Activated effector memory CD4-positive, alpha-beta T cell treated with Interleukin-2 at 50 U/mL for 16 hours (primary cell): ENCODE results near the gene ZNF32.
"Not testable (repeated sequence)": the region's sequence is repeated elsewhere in the genome, so short reads cannot be mapped to it uniquely, and the experiment has no call there.

ENCODE experiments used
- DNase-seq: peaks from one replicate; pipeline ENCODE4 v3.0.0-alpha.2; 2020

ZNF32 gene

DNA sequence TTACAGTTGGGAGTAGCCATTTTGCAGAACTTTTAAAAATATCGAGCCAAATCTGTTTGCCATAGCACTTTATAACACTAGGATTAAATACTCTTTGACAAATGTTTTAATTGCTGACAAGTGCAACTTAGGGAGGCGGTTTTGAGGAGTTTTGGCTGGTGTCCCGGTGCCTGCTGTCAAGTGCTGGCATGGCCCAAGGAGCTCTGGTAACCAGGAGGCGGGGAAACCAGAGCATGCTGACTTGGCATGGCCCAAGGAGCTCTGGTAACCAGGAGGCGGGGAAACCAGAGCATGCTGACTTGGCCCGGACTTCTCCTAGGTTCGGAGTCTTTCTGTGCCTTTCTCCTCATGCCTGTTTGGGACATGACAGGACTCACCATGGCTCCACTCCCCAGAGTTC lies 30.8 kb upstream of the ZNF32 start:
- no peak for DNase-seq

DNA sequence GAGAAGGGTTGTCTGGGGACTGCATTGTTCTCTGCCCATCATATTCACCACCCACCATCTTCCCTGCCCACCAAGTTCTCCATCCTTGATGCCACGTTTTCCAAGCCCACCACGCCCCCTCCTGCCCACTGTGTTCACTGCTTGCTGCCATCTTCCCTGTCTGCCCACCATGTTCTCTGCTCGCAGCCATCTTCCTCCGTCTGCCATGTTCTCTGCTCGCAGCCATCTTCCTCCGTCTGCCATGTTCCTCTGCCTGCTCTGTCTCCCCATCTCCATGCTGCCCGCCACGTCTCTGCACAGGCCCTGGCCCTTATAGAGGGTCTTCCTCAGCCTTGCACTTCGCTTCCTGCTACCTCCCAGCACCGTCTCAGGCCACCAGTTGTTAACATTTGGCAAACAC lies 30.0 kb upstream of the ZNF32 start:
- no peak for DNase-seq

- DNase-seq, result no peak
These were observed 28.2 kb upstream of the ZNF32 start for GRCh38 chr10:43676901-43677300.

DNA sequence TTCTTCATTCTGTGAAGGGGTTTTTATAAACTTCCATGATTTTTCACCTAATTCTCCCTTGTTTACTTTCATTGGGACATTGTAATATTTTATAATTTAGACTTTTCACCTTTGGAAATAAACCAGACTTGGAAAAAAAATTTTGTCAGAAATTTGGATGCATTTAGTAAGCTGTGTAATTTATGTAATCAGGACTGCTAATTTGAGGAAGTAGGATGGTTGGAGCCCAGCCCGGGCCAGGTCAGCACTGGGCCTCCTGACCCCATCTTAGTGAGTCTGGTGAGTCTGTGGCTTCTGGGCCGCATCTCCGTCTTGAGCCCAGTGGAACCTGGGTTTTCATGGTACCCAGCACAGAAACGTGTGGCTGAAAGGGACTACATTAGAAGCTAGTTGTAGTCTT lies 27.6 kb upstream of the ZNF32 start:
- DNase-seq, result no peak

- no peak for DNase-seq
These were observed 26.0 kb upstream of the ZNF32 start for GRCh38 chr10:43674553-43675210.

GRCh38 chr10:43673471-43673870 lies 24.8 kb upstream of the ZNF32 start:
- no peak for DNase-seq

DNA sequence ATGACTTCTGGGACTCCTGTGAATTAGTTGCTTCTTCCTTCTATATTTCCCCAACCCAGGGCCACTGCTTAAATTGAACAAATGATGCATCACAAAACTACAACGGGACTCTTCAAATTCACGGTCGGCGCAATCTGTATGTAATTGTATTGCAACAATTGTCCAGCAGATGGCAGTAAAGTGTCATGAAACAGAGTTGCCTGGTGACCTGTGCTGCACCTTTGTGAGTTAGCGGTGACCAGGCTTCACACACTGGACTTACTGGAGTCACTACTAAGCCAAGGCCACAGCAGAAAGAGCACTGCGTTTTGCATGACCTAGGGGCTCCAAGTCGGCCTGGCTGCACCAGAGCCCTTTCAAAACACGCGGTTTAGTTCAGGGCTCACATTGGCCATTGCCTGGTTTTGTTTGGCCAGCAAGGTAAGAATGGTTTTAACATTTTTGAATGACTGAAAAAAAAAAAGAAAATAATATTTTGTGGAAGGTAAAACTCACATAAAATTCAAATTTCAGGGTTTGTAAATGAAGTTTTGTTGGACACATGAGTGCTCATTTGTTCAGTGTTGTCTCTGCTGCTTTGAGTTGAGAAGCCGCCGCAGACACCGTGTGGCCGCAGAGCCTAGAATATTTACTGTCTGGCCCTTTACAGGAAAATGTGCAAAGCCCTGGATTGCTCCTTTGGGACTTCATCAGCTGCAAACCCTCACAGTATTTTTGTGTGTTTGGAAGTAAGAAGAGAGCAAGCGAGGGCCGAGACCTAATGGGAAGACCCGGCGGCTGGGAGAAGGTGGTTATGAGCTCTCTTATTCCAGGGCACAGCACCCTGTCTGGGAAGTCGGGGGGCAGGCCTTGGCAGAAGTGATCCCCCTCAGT lies 23.2 kb upstream of the ZNF32 start:
- peak; percentile 16 for DNase-seq

DNA sequence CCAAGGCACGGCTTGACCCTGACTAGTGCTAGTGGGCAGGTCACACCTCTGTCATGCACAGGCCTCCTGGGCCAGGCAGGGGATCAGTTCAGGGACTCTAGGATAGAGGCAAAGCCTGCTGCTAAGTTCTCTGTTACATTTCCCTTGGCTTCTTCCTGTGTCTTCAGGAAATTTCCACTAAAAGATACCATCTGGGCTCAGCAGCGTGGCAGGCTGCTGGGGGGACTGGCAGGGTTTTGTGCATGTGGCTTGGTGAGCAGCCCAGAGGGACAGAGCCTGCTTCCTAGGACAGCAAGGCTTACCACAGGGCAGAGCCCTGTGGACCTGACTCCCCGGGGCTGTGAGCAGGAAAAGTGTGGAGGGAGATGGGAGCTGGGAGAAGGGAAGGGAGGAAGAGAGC lies 20.7 kb upstream of the ZNF32 start:
- no peak for DNase-seq

- DNase-seq, result no peak
These were observed 19.2 kb upstream of the ZNF32 start for GRCh38 chr10:43667761-43668386.

GRCh38 chr10:43667317-43667731 lies 18.6 kb upstream of the ZNF32 start:
- no peak for DNase-seq

GRCh38 chr10:43666552-43666951 lies 17.9 kb upstream of the ZNF32 start:
- DNase-seq, result no peak

DNA sequence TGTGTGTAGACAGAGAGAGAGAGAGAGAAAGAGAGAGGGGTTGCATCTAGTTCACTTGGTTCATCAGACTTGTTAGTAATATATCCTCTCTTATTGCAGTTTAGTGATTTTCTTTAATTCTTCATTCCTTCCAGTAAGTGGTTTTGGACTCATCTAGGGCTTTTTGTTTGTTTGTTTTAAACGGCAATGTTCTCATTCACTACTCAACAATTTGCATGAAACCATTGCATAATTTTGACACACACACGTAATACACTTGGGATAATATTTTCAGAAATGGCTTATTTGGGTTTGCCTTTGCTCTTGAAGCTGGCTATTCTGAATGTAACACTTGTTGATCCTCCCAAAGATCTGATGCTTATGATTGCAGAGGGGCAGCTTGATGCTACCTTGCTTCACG lies 16.4 kb upstream of the ZNF32 start:
- no peak for DNase-seq

DNA sequence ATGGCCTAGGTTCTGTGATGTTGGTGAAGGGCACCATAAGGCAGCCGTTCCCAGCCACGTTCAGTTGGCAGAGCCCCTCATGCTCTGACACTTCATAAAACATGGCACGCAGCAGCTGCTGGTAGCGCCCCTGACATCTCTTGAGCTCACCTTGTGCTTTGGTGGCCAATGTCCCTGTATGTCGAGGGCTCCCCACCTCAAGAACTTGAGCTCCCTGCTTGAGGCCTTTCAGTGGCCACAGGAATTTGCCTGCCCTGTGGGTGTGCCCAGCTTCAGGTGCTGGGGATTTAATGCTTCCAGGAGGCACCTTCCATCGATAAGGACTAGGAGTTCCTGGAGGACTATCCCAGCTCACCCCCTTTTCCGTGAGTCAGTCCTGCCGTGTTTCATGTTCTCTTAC lies 9.5 kb upstream of the ZNF32 start:
- no peak for DNase-seq

DNA sequence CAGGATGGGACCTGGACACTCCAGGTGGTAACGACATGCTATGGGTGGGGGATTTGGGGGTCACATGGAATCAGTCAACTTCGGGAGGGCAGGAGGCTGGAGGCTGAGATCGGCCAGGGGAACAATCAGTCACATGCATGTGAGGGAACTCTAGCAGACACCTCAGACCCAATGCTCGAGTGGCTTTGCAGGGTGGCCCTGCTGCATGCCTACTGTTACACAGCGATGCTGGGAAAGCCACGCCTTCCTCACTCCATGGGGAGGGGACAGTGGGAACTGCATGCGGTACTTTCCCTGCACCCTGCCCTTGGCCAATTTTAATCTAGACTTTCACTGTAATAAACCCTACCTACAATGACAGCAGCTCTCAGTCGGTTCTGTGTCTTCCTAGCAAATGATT lies 6.6 kb upstream of the ZNF32 start:
- DNase-seq, result no peak

GRCh38 chr10:43653746-43654145 lies 5.1 kb upstream of the ZNF32 start:
- no peak for DNase-seq

- no peak for DNase-seq
These were observed 473 bp upstream of the ZNF32 start for GRCh38 chr10:43649185-43649523.

DNA sequence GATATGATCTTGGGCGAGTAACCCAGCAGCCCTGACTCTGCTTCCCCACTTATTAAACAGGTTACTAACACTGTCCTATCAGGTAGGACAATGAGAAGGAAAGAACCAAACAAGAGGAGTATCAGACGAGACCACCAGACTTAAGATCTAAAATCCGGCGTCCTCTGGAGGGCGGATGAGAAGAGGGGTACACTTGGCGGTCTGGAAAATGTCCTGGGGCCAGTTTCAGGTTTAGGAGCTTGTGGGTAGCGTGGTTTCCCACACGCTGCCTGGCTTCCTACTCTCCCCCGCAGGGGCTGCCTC lies 635 bp downstream of the ZNF32 start:
- no peak for DNase-seq

DNA sequence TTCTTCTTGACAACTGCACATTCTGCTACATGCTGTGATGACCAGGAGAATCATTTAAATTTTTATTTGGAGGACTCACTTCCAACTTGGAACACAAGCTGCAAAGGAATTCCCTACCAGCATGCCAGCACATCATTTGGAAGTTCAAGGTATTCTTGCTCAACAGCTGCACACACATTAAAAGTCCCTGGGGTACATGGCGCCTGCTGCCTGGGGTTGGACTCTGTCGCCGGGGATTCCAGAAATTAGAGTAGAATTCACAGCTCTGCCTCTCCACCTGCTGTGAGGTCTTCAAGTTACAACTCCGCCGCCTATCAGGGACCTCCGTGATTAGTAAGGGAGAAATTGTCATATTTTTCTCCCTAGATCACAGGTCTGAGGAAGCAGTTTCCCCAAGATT lies 1.1 kb downstream of the ZNF32 start:
- DNase-seq, result no peak

DNA sequence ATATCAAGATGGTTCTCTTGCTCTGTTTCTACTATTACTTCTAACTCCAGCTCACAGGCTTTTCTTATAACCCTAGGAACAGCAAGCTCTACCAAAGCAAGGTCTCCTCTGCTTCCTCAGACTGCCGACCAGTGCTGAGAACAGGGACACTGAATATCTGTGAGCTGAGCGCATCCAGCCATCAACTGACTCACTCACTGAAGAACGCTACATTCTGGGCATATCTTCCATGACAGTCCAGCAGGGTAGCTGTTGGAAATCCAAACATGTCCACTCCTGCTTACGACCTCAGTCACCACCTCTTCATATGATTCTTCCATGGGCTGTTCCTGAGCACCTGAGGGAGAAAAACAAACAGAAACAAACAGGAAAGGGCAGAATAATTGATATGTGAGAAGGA lies 2.8 kb downstream of the ZNF32 start:
- DNase-seq, result no peak

GRCh38 chr10:43644252-43644651 lies 4.4 kb downstream of the ZNF32 start:
- no peak for DNase-seq

DNA sequence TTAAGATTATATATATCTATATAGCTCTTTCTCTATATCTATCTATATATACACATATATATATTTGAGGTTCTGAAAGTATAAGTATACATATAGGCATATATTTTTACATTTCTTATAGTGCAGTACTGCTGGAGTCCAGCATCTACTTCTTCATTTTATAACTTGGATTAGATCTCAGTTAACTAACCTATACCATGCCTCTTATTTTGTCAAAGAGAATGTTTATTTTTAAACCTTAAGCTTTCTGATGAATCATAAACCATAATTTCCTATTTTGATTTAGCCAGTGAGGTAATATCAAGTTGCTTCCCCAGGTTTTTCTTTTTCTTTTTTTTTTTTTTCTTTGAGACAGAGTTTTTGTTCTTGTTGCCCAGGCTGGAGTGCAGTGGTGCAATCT lies 8.1 kb downstream of the ZNF32 start:
- DNase-seq, result no peak

DNA sequence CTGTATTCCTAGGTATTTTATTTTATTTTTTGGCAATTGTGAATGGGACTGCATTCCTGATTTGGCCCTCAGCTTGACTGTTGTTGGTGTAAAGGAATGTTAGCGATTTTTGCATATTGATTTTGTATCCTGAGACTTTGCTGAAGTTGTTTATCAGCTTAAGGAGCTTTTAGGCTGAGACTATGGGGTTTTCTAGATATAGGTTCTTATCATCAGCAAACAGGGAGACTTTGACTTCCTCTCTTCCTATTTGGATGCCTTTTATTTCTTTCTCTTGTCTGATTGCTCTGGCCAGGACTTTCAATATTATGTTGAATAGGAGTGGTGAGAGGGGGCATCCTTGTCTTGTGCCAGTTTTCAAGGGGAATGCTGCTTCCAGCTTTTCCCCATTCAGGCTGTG lies 12.9 kb downstream of the ZNF32 start:
- DNase-seq, result not testable (repeated sequence)

GRCh38 chr10:43628956-43629355 lies 19.7 kb downstream of the ZNF32 start:
- no peak for DNase-seq

- no peak for DNase-seq
These were observed 20.7 kb downstream of the ZNF32 start for GRCh38 chr10:43627942-43628341.

DNA sequence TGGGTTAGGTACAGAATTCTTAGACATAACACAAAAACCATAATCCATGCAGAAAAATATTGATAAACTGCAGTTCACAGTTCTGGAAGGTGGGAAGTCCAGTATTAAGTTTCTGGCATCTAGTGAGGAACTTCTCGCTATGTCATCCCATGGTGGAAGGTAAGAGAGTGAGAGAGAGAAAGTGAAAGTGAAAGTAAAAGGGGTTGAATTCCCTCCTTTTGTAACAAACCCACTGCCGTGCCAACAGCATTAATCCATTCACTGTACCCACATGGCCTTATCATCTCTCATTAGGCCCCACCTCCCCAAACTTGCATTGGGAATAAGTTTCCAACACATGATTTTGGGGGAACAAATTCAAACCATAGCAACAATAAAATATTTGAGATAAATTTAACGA lies 25.3 kb downstream of the ZNF32 start:
- no peak for DNase-seq
